ENCODE measurements around the gene FAXDC2. TPM values are rescaled to one million over a fixed set of nuclear protein-coding genes. Genes with fewer than 3 reads are reported as not detected.

The FAXDC2 gene
- total RNA-seq, 4 donors from 2014 or later, result 17.4 to 57.2 (median 33.7) TPM

DNA sequence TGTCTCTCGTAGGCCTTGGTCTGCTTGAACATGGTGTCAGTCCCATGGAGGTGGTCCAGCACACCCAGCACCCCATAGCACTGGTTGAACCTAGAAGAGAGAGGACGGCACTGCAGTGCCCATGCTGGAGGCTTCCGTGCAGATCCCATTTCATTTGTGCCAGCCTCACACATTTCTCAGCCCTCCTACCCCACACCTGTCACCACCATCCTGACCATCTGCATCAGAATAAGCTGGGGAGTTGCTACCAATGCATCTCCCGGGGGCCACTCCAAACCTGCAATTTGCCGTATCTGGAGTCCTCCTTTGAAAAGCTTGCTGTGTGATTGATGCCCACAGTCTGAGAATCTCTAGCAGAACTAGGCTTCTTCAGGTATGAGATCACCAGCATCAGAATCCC is 30.0 kb downstream of the FAXDC2 start:
- DNase-seq (ENCODE audit: low spot score) (no peak), ATAC-seq (ENCODE audit: low FRiP score) (no peak)
- TF ChIP-seq, protein P1, sequence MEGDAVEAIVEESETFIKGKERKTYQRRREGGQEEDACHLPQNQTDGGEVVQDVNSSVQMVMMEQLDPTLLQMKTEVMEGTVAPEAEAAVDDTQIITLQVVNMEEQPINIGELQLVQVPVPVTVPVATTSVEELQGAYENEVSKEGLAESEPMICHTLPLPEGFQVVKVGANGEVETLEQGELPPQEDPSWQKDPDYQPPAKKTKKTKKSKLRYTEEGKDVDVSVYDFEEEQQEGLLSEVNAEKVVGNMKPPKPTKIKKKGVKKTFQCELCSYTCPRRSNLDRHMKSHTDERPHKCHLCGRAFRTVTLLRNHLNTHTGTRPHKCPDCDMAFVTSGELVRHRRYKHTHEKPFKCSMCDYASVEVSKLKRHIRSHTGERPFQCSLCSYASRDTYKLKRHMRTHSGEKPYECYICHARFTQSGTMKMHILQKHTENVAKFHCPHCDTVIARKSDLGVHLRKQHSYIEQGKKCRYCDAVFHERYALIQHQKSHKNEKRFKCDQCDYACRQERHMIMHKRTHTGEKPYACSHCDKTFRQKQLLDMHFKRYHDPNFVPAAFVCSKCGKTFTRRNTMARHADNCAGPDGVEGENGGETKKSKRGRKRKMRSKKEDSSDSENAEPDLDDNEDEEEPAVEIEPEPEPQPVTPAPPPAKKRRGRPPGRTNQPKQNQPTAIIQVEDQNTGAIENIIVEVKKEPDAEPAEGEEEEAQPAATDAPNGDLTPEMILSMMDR (IDR thresholded peaks at IDR 0.05), result no peak

DNA sequence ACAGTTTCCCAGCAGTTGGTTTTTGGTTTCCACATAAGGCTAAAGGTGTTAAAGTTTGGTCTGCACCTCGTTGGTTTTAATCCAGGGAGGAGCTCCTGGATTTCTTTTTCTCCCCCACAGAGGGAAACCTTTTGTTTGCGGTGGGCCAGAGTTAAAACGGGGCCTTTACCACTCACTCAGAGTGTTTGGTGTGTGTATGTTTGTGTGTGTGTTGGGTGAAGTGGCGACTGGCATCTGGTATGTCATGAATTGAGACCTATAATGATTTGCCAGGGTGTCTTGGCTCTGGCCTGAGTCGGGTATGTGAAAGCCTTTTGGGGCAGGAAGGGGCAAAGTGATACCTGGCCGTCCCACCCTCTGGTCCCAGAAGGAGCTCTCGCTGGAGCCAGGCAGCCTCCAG is 30.9 kb downstream of the FAXDC2 start:
- TF ChIP-seq, protein P1 (IDR thresholded peaks at IDR 0.05), result no peak
- ATAC-seq (ENCODE audit: low FRiP score) (no peak), DNase-seq (ENCODE audit: low spot score) (no peak)

DNA sequence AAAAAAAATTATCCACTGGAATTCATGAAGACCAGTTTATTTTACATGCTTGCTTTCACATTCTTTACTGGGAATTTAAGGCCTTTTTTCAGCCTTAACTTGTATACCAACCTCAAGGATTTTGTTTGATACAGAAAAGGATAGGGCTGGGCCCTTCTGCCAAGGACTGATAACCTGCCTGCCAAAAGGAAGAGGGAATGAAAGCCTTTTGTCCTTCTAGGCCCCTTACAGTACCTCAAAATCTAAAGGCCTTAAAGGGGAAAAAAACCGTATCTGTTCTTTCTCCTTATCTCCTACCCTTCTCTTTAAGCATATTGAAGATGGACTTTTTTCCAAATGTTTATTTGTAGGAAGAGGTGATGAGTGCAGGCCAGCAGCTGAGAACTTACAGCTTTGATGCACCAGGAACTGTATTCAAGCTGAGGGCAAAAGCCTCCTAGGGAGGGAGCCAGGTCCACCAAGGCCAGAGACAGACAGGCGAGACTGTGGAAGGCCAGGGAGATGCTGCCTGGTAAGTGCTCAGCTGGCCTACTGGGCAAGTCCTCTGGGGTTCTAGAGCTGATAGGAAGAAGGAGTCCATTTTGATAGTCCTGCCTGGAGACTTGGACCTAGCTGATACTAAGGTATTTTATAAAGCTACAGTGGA is 31.8 kb downstream of the FAXDC2 start:
- DNase-seq (ENCODE audit: low spot score) (no peak), ATAC-seq (ENCODE audit: low FRiP score) (no peak)
- TF ChIP-seq, protein P1 (IDR thresholded peaks at IDR 0.05), result no peak

DNA sequence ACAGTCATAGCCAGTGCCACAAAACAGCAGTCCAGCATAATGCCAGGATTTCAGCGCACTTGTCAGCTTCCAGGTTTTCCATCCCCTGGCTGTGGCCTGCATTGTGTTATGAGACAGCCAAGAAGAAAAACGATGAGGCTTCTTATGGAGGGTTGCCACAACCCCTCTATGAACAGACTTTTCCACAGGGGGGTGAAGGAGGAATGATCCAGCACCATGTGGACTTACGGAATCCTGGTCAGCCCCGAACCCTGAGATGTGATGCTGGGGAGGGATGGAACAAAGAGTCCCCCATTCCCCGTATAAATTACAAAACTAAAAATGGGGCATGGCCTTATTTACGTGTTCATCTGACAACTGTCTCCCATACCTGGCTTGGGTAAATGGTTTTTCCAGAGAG is 32.6 kb downstream of the FAXDC2 start:
- no peak for ATAC-seq (ENCODE audit: low FRiP score)
- TF ChIP-seq, protein P1 (IDR thresholded peaks at IDR 0.05), result no peak
- no peak for DNase-seq (ENCODE audit: low spot score)

DNA sequence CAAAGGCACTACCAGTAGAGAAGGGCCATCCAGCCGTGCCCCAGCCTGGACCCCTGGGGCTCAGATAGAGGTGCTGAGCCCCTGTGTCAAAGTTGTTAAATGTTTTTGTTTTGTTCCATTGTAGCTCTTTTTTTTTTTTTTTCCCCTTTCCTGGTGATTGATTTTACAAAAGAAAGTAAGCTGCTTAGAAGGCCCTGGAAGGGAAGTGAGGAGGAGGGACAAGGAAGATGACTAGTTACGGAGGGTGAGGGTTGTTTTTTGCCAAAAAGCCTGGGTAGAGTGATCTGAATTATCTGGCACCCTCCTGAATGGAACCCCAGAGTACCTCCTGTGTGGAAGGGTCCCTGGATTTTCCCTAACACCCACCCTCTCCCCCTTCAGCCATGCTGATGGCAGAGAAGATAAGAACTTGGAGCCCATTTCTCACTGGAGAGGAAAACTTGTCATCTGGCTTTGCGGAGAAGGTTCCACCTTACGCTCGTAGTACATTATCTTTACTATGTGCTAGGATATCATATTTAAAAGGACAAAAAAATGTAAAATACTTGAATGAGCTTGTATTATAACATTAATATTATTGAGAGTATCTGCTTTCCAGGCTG is 33.4 kb downstream of the FAXDC2 start:
- ATAC-seq (ENCODE audit: low FRiP score) (no peak), DNase-seq (ENCODE audit: low spot score) (no peak)
- TF ChIP-seq, protein P1 (IDR thresholded peaks at IDR 0.05), result no peak

DNA sequence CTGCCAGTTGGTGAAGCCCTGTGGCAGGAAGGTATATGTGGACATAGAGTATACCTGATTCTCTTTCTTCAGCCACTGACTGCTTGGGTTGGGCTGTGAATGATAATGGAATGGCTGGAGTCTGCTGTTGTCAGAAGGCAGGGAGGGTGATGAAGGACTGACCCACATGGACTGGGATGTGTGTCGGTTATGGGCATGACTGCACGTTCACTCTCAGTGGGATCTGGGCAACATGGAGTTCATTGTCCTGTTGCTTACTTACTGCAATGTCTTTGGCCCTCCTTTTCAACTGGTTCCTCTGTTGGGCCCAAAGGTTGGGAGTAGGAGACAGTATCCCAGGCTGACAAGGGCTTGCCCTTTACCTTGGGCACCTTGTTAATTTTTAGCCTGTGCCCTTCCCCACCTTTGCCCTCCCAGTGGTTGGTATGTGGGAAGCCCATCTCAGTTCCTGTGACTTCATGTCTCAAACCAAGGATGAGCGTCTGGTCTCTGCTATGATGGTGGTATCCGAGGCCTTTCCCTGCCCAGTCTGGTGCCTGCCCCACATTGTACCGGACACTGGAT is 34.6 kb downstream of the FAXDC2 start:
- TF ChIP-seq, protein P1 (IDR thresholded peaks at IDR 0.05), result no peak
- ATAC-seq (ENCODE audit: low FRiP score), result no peak
- DNase-seq (ENCODE audit: low spot score), result no peak

DNA sequence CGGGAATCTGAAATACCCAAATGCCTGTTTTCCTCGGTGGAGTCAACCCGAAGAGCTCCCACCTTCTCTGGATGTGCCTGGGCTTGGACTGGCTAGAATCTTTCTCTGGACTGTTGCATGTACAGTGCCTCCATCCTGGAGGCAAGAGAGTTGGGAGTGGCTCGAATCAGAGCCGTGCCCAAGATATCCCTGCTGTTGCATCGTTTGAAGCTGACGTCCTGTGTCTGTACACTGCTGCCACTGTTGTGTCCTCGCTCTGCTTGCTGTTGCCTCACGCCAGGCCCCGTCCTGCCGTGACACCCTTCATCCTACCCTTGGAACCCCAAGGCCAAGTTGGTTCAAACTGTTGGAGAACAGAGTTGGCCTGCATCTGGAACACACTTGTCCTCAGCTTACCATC is 35.4 kb downstream of the FAXDC2 start:
- DNase-seq (ENCODE audit: low spot score), result no peak
- TF ChIP-seq, protein P1 (IDR thresholded peaks at IDR 0.05), result no peak
- ATAC-seq (ENCODE audit: low FRiP score), result no peak
